Stomach smooth muscle (tissue), 2 donors: ENCODE data around the gene RAPSN.

Experiments
- H3K27ac ChIP-seq: one replicate; pipeline ENCODE4 v1.7.0; 2013; ENCODE audit warnings: mild to moderate bottlenecking, low read length, inconsistent platforms
- H3K27me3 ChIP-seq, 2 donors: one replicate each; pipeline ENCODE4 v1.7.0; 2013; ENCODE audit warnings: low read length in 2 of 2; ENCODE audit not compliant: insufficient read depth in 2 of 2, control insufficient read depth in 1 of 2
- H3K36me3 ChIP-seq, 2 donors: one replicate each; pipeline ENCODE4 v1.7.0; 2013; ENCODE audit warnings: low read length in 2 of 2; ENCODE audit not compliant: control insufficient read depth in 2 of 2, insufficient read depth in 2 of 2
- H3K4me1 ChIP-seq: one replicate; pipeline ENCODE4 v1.7.0; 2013; ENCODE audit warnings: low read length; ENCODE audit not compliant: control insufficient read depth, insufficient read depth
- H3K4me3 ChIP-seq, 2 donors: one replicate each; pipeline ENCODE4 v1.7.0; 2013; ENCODE audit warnings: low read length in 2 of 2
- H3K9ac ChIP-seq, 2 donors: one replicate each; pipeline ENCODE4 v1.7.0; 2013; ENCODE audit warnings: low read length in 2 of 2, mild to moderate bottlenecking in 1 of 2
- H3K9me3 ChIP-seq, 2 donors: one replicate each; pipeline ENCODE4 v1.7.0; 2013; ENCODE audit warnings: low read length in 2 of 2; ENCODE audit not compliant: control insufficient read depth in 2 of 2
- donor health status: healthy.
- donor health status: Pancreatic carcinoma.

The RAPSN gene

GRCh38 chr11:47448566-47449427 is at the start of gene RAPSN:
TSS of gene RAPSN (minus strand) at chr11:47449136. CDS start at chr11:47448964, 172 bp downstream.
- no peak within 1 kb of the TSS for H3K4me3 ChIP-seq
- no peaks in the 10 kb centered on the region for H3K27me3 ChIP-seq
- H3K9ac ChIP-seq: no peak within 1 kb of the TSS
- no peak within 1 kb of the TSS for H3K27ac ChIP-seq
- H3K4me1 ChIP-seq: no peaks in the 10 kb centered on the region
- no peaks in the 10 kb centered on the region for H3K36me3 ChIP-seq
- no peaks in the 10 kb centered on the region for H3K9me3 ChIP-seq

- Histone ChIP-seq H3K9ac (no peak overlapping the region), H3K4me1 (peaks cover 15% of the 10 kb centered on the region), H3K36me3 (peaks cover 7 to 13% of the 10 kb centered on the region in 2 donors), H3K27ac (no peak overlapping the region), H3K4me3 (no peak overlapping the region), H3K27me3 (no peaks in the 10 kb centered on the region), H3K9me3 (no peaks in the 10 kb centered on the region)
These were observed 49.2 kb upstream of the RAPSN start for GRCh38 chr11:47498149-47498548.

- Histone ChIP-seq H3K9ac (no peak overlapping the region), H3K36me3 (peaks cover 9 to 13% of the 10 kb centered on the region in 2 donors), H3K9me3 (no peaks in the 10 kb centered on the region), H3K4me3 (no peak overlapping the region), H3K27ac (no peak overlapping the region), H3K4me1 (peaks cover 15% of the 10 kb centered on the region), H3K27me3 (no peaks in the 10 kb centered on the region)
These were observed 47.9 kb upstream of the RAPSN start for GRCh38 chr11:47496808-47497207.

GRCh38 chr11:47495856-47496217 is 46.9 kb upstream of the RAPSN start:
- no peak overlapping the region for H3K4me3 ChIP-seq
- H3K36me3 ChIP-seq: peaks cover 7 to 13% of the 10 kb centered on the region in 2 donors
- no peaks in the 10 kb centered on the region for H3K9me3 ChIP-seq
- H3K4me1 ChIP-seq: peaks cover 11% of the 10 kb centered on the region
- H3K9ac ChIP-seq: no peak overlapping the region
- H3K27ac ChIP-seq: no peak overlapping the region
- no peaks in the 10 kb centered on the region for H3K27me3 ChIP-seq

GRCh38 chr11:47495011-47495855 is 46.3 kb upstream of the RAPSN start:
- Histone ChIP-seq H3K9me3 (no peaks in the 10 kb centered on the region), H3K27ac (no peak overlapping the region), H3K9ac (no peak overlapping the region), H3K4me3 (no peak overlapping the region), H3K4me1 (peaks cover 11% of the 10 kb centered on the region), H3K36me3 (peaks cover 7 to 13% of the 10 kb centered on the region in 2 donors), H3K27me3 (no peaks in the 10 kb centered on the region)

- Histone ChIP-seq H3K4me3 (no peak overlapping the region), H3K36me3 (peaks cover 19 to 25% of the 10 kb centered on the region in 2 donors), H3K4me1 (no peaks in the 10 kb centered on the region), H3K27ac (no peak overlapping the region), H3K9ac (no peak overlapping the region), H3K27me3 (no peaks in the 10 kb centered on the region), H3K9me3 (no peaks in the 10 kb centered on the region)
These were observed 40.4 kb upstream of the RAPSN start for GRCh38 chr11:47489395-47489755.

GRCh38 chr11:47488674-47489394 is 39.9 kb upstream of the RAPSN start:
- H3K27ac ChIP-seq: no peak overlapping the region
- no peaks in the 10 kb centered on the region for H3K27me3 ChIP-seq
- no peaks in the 10 kb centered on the region for H3K4me1 ChIP-seq
- H3K36me3 ChIP-seq: peaks cover 22 to 29% of the 10 kb centered on the region in 2 donors
- no peak overlapping the region for H3K4me3 ChIP-seq
- H3K9ac ChIP-seq: no peak overlapping the region
- H3K9me3 ChIP-seq: no peaks in the 10 kb centered on the region

- H3K36me3 ChIP-seq: peaks cover 29 to 31% of the 10 kb centered on the region in 2 donors
- H3K4me1 ChIP-seq: no peaks in the 10 kb centered on the region
- H3K27ac ChIP-seq: no peak overlapping the region
- no peaks in the 10 kb centered on the region for H3K27me3 ChIP-seq
- H3K9me3 ChIP-seq: no peaks in the 10 kb centered on the region
- H3K4me3 ChIP-seq: no peak overlapping the region
- H3K9ac ChIP-seq: no peak overlapping the region
These were observed 39.2 kb upstream of the RAPSN start for GRCh38 chr11:47488111-47488510.

- Histone ChIP-seq H3K9ac (no peak overlapping the region), H3K9me3 (no peaks in the 10 kb centered on the region), H3K4me3 (no peak overlapping the region), H3K27ac (no peak overlapping the region), H3K27me3 (no peaks in the 10 kb centered on the region), H3K4me1 (no peaks in the 10 kb centered on the region), H3K36me3 (peaks cover 33 to 38% of the 10 kb centered on the region in 2 donors)
These were observed 38.5 kb upstream of the RAPSN start for GRCh38 chr11:47487421-47487820.

- Histone ChIP-seq H3K36me3 (peaks cover 33 to 51% of the 10 kb centered on the region in 2 donors), H3K4me3 (no peak overlapping the region), H3K27ac (no peak overlapping the region), H3K4me1 (no peaks in the 10 kb centered on the region), H3K27me3 (no peaks in the 10 kb centered on the region), H3K9ac (no peak overlapping the region), H3K9me3 (no peaks in the 10 kb centered on the region)
These were observed 36.2 kb upstream of the RAPSN start for GRCh38 chr11:47485107-47485506.
